ENCODE results near the gene MDFIC.

MDFIC gene

GRCh38 chr7:114929570-114929969 is 7.7 kb downstream of the MDFIC start:
- DNase-seq, result no peak

DNA sequence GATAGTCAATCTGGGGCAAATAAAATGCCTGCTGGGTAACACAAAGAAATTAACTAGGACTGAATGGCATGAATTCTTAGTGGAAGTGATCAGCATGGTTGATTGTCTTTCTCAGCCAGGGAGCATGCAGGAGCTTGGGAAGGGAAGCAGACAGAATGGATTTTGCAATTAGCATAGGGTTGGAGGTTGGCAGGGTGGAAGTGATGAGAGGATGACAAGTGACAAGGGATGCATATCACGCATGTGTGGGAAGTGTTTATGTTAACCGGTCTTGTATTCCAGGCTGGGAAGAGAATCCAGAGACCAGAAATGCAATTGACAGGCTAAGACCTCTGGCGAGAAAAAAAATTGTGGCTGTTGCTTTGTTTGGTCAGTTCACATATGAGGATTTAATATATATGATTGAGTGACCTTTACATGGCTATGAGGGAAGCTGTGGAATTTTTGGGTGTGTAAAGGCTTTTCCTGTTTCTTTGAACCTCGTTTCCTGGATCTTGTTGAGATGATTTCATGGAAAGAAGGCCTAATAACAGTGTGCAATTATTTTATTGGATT is 8.3 kb downstream of the MDFIC start:
- no peak for DNase-seq

DNA sequence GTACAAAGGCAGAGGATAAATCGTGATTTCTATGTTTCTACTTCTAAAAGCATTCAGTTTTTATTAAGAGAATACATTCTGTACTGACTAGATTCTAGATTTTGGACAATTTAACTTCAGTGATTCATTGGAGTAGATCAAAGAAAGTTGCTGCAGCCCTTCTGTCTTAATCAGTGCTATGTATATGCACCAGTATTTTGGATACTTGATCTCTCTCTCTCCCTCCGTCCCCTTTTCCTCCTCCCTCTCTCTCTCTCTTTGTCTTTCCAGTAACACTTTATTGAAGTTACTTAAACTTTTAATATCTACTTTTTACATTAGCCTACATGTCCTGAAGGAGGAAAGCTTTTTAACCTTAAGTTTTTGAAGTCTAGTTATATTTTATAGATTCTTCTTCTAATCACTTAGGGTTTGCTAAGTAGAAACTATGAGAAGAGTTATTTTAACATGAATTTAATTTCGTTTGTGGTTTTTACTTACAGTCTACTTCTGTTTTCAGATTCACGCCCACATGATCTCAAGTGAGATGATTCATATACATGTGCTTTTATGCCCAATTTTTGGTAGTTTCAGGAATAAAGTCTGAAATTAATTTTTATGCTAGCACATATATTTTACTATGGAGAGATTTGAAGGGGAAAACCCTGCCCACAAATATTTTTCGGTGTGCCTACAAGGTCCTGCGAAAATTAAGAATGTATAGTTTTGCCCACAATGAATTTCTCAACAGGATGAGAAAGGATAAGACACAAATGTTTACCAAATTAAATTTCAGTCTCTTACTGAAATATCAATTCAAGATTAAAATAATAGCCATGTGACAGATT is 9.1 kb downstream of the MDFIC start:
- DNase-seq, result no peak

- peak; percentile 45 for DNase-seq
These were observed 9.7 kb downstream of the MDFIC start for GRCh38 chr7:114931656-114932011.

DNA sequence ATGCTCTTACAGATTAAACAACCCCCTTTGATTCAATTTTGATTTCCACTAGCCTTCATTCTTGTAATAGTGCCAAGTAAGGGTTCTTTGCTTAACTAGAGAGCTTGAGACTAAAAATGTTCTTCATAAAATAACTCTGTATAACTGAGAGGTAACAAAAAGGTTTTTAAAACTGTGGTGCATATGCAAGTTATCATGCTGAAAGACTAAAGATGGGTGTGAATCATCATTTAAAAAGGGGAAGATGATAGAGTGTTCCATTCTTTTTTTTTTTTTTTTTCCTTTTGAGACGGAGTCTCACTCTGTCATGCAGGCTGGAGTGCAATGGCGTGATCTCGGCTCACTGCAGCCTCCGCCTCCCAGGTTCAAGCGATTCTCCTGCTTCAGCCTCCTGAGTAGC is 11.1 kb downstream of the MDFIC start:
- no peak for DNase-seq

DNA sequence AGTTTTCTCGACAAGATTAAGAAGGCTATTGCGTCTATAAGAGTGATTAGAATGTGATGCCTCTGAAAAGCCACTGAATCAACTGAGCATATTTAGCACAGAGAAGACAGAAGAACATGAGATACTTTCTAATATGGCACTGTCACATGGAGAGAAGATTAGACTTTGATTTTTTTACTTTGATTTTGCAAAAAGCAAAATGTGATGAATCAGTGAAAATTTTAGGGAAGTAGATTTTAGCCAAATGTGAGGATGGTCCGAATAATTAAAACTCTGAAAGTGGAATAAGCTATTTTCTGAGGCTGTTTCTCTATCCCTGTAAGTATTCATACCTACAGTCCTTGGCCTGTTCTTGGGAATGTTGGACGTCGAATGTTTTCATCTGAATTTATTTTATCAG is 11.8 kb downstream of the MDFIC start:
- DNase-seq, result no peak

- DNase-seq, result no peak
These were observed 12.2 kb downstream of the MDFIC start for GRCh38 chr7:114934086-114934485.

DNA sequence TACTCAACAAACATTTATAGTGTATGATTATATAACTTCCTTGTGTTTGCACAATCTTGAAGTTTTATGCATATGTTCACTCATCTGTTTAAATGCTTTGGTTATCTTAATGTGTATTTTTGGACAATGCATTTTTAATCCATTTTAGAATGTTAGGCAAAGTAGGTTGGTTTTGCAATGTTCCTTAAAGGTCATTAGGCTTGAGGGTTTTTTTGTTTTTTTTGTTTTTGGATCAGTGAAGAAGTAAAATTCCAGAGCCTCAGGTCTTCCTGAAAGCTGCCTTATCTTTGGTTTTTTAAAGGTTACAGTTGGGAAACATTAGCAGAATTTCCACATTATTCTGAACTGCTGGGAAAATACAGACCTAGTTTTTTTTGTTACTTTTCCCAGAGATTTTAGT is 12.8 kb downstream of the MDFIC start:
- DNase-seq, result no peak

- DNase-seq, result no peak
These were observed 14.6 kb downstream of the MDFIC start for GRCh38 chr7:114936471-114936870.

DNA sequence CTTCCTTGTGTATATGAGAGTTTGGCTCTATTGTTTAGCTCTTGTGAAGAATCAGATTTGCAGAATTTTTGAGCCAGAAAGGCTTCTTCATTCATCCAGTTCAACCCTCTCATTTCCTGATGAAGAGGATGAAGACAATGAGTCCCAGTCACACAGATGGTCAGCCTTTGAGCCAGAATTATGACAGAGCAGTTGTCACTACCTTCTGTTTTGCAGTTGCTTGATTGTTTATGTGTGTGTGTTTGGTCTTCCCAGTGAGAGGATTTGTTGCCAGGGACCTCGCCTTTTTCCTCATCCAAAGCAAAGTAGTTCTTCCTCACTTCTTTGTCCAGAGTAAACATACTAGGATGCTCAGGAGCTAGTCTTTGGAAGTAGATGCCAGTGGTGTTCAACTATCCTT is 15.6 kb downstream of the MDFIC start:
- no peak for DNase-seq

- DNase-seq, result no peak
These were observed 16.9 kb downstream of the MDFIC start for GRCh38 chr7:114938785-114939184.

DNA sequence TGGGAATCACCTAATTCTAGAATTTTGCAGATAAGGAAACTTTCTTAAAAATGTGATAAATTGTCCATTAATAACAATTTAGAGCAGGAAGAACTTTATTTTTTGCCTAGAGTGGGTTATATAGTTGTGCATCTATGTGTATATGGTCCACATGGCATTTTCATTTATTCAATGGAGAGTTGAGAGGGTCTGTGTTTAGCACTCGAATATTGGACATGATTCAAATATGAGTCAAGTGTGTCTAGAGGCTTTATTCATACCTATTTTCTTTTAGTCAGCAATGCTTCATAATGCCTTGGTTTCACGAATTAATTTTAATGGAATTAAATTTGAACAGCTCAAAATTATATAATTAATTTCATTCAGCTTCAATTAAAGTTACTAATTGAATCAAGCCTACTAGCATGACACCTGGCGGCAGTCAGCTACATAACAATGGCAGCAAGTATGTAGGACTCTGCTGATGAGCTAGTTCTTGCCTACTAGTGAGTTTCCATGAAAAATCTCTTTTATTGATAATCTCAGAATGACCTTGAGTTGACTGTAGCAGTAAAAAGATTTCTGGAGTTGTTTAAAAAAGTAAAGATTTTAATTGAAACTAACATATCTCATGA is 17.7 kb downstream of the MDFIC start:
- DNase-seq, result no peak

- DNase-seq, result no peak
These were observed 18.3 kb downstream of the MDFIC start for GRCh38 chr7:114940220-114940619.

DNA sequence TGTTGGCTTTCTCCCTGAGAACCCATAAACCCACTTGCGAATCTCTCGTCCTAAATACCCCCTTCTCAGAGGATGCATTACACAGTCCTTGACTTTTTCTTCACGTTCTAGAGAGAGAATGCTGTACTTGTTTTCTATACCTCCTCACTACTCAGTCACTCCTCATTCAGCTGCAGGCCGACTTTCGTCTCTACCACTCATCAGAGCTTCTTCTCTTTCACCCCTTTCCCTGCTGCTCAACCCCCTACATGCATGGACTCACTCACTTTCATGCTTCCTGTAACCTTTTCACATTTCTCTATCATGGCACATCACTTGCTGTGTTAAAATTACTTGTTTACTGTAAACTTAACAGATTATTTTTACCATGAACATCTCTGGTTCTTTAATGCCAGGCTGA is 19.8 kb downstream of the MDFIC start:
- DNase-seq, result no peak

- DNase-seq, result no peak
These were observed 20.7 kb downstream of the MDFIC start for GRCh38 chr7:114942446-114943175.

GRCh38 chr7:114943530-114943929 is 21.6 kb downstream of the MDFIC start:
- no peak for DNase-seq

GRCh38 chr7:114943953-114944744 is 22.3 kb downstream of the MDFIC start:
- DNase-seq, result no peak

DNA sequence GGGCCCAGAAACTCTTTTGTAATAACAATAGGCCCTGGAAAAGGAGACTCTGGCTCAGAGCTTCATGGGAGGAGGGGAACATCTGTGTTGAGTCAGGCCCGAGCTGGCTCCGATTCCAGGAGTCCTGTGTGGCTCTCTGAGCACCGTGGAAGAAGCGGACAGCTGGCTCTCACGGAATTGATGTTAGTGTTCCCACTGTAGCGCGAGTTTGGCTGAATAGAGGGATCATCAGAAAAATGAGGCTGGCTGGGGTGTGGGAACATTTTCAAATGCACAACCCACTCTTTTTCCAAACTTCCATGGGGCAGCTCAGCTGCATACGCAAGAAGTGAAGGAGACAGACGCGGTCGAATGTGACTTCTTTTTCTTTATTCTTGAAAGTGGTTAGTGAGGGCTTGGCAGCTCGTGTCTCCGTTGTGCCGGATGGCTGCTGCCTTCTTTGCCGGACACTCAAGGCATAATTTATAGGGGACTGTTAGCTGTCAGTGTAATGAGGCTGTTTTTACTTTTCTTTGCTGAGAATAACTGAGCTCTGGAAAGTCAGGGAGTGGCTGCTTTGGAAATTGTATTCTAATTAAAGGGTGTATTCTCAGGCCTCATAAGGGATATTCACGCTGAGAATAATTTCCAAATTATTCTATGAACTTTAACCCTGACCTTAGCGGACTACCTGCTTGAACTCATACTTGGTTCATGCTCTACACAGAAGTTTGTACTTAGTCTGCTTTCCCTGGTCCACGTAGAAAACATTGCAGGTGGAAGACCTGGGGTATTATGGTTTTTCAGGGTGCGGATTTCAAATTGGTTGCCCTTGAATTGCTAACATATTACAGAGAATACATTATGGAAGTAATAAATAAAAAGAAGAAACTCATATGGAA is 23.1 kb downstream of the MDFIC start:
- no peak for DNase-seq

DNA sequence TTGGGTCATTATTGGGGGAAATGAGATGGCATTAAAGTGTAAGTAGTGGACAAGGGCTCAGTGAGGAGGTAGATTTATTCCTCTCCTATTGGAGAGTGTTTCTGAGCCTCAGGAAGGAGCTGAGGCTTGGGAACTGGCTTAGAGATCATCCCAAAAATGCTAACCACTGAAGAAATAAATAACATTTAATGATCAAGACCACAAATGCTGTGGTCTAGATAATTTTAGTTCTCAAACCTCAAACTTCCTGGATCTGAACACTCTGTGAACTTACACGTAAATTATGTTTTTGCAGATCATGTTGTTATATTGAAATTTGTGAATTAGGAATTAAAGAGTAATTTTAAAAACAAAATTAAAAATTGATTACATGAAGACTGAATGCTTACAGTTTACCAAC is 27.3 kb downstream of the MDFIC start:
- no peak for DNase-seq

- no peak for DNase-seq
These were observed 30.4 kb downstream of the MDFIC start for GRCh38 chr7:114952296-114952695.

GRCh38 chr7:114953724-114954123 is 31.8 kb downstream of the MDFIC start:
- no peak for DNase-seq

DNA sequence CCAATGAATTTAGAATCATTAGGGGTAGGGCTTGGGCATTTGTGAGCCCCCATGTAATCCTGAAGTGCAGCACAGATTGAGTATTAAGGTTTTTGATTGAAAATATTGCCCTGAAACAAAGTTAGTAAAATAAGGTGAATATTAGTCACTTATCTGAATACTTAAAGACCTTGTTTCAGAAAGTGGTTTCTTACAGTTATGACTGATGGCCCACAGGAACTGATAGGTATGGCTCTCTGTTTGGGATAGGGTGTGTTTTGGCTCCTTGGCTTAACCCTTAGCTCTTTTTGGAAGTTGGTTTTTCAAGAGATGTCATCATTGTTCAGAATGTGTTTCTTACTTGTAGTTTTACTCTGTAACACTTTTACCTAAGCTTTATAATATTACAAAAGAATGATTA is 34.8 kb downstream of the MDFIC start:
- DNase-seq, result no peak
